NOMO-1 treated with DMSO at 0.1 percent for 48 hours (cell line): ENCODE results near the gene GBF1.

ENCODE experiments used
- DNase-seq: peaks from one replicate; lab custom pipeline; 2025; ENCODE audit not compliant: unreplicated experiment; lab: John Stamatoyannopoulos, UW

The GBF1 gene

GRCh38 chr10:102245082-102245931, at the start of gene GBF1:
TSS of gene GBF1 (plus strand) at chr10:102245532. CDS start at chr10:102258939, 13,407 bp downstream.
- peak; percentile 100 for DNase-seq

- no peak for DNase-seq
These were observed 48.4 kb upstream of the GBF1 start for GRCh38 chr10:102196893-102197292.

- no peak for DNase-seq
These were observed 47.3 kb upstream of the GBF1 start for GRCh38 chr10:102198027-102198426.

GRCh38 chr10:102200751-102201640, 44.3 kb upstream of the GBF1 start:
- peak; percentile 13 for DNase-seq

GRCh38 chr10:102202386-102202785, 42.9 kb upstream of the GBF1 start:
- DNase-seq, result no peak

GRCh38 chr10:102208311-102209035, 36.9 kb upstream of the GBF1 start:
- no peak for DNase-seq

- peak; percentile 36 for DNase-seq
These were observed 33.6 kb upstream of the GBF1 start for GRCh38 chr10:102211615-102212299.

GRCh38 chr10:102213599-102213998, 31.7 kb upstream of the GBF1 start:
- DNase-seq, result peak; percentile 58

- DNase-seq, result no peak
These were observed 26.0 kb upstream of the GBF1 start for GRCh38 chr10:102219370-102219769.

- DNase-seq, result no peak
These were observed 24.7 kb upstream of the GBF1 start for GRCh38 chr10:102220612-102221011.

GRCh38 chr10:102222797-102223196, 22.5 kb upstream of the GBF1 start:
- DNase-seq, result no peak

- peak; percentile 97 for DNase-seq
These were observed 19.4 kb upstream of the GBF1 start, which contains the start of gene ELOVL3 for GRCh38 chr10:102225646-102226541. TSS of gene ELOVL3 (plus strand) at chr10:102226299. CDS start at chr10:102226549, 250 bp downstream.

GRCh38 chr10:102226542-102226870, 18.8 kb upstream of the GBF1 start:
- DNase-seq, result no peak

GRCh38 chr10:102227050-102227449, 18.3 kb upstream of the GBF1 start:
- peak; percentile 89 for DNase-seq

GRCh38 chr10:102229810-102230263, 15.5 kb upstream of the GBF1 start:
- peak; percentile 67 for DNase-seq

GRCh38 chr10:102230264-102230860, 15.0 kb upstream of the GBF1 start:
- no peak for DNase-seq

- DNase-seq, result no peak
These were observed 14.4 kb upstream of the GBF1 start for GRCh38 chr10:102230861-102231356.

GRCh38 chr10:102231357-102232318, 13.7 kb upstream of the GBF1 start:
- DNase-seq, result peak; percentile 18
